Measurements from ENCODE around the gene GAP43.

DNA sequence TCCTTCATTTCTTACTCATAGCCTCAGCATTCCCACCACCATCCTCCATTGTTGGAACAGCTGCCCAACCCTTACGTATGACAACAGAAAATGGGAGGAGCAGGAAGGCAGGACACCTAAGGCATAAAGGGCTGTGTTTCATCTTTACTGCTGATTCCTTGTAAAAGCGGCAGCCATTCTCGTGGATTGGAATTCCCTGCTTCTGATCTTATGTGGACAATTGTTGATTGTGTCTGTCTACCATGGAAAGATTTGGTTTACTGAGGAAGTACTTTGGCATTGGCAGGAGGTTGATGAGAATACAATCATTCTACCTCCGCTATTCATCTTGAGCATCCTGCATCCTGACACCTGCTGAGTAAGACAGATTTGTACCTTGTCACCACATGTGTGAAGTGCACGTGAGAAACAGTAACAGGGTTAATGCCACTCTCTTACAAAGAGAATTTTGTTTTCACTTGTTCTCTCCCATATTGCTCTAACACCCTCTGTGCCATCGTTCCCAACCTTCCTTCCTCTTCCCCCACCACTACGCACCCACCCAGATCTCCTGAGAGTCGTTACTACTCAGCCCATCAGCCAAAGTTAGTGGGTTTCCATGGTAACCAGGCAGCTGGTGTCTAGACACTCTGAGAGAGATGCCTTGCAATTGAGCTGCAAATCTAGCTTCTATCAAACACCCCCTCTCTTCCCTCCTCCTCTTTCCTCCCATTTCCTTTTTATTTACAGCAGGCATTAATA, 75.7 kb downstream of the GAP43 start:
- TF ChIP-seq POLR2A (IDR thresholded peaks at IDR 0.05) (no peak), POLR2AphosphoS5 (IDR thresholded peaks at IDR 0.05) (no peak)
- TF ChIP-seq, protein P1, sequence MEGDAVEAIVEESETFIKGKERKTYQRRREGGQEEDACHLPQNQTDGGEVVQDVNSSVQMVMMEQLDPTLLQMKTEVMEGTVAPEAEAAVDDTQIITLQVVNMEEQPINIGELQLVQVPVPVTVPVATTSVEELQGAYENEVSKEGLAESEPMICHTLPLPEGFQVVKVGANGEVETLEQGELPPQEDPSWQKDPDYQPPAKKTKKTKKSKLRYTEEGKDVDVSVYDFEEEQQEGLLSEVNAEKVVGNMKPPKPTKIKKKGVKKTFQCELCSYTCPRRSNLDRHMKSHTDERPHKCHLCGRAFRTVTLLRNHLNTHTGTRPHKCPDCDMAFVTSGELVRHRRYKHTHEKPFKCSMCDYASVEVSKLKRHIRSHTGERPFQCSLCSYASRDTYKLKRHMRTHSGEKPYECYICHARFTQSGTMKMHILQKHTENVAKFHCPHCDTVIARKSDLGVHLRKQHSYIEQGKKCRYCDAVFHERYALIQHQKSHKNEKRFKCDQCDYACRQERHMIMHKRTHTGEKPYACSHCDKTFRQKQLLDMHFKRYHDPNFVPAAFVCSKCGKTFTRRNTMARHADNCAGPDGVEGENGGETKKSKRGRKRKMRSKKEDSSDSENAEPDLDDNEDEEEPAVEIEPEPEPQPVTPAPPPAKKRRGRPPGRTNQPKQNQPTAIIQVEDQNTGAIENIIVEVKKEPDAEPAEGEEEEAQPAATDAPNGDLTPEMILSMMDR (IDR thresholded peaks at IDR 0.05): no peak

Measured in breast epithelium (tissue), 3 donors.